Progenitor cell of endocrine pancreas (in vitro differentiated cells): ENCODE measurements around the gene CTDSP2. TPM values are rescaled to one million over a fixed set of nuclear protein-coding genes. Genes with fewer than 3 reads are reported as not detected.

Source experiments
- DNase-seq: peaks from one replicate; pipeline ENCODE4 v3.0.0; 2021; ENCODE audit warnings: low spot score; ENCODE audit not compliant: unreplicated experiment
- H3K27ac Mint-ChIP-seq: 2 replicates; pipeline ENCODE4 v1.8.0; 2021; ENCODE audit warnings: mild to moderate bottlenecking, moderate library complexity, mixed read lengths
- H3K27me3 Mint-ChIP-seq: 2 replicates; pipeline ENCODE4 v1.8.0; 2021; ENCODE audit warnings: mixed read lengths
- H3K36me3 Mint-ChIP-seq: 2 replicates; pipeline ENCODE4 v1.8.0; 2022; ENCODE audit warnings: mixed read lengths; ENCODE audit not compliant: insufficient read depth
- H3K4me1 Mint-ChIP-seq: 2 replicates; pipeline ENCODE4 v1.8.0; 2021; ENCODE audit warnings: low read depth, mixed read lengths
- H3K4me3 Mint-ChIP-seq: 2 replicates; pipeline ENCODE4 v1.8.0; 2021; ENCODE audit warnings: low read depth, mild to moderate bottlenecking, moderate library complexity, mixed read lengths
- H3K9me3 Mint-ChIP-seq: 2 replicates; pipeline ENCODE4 v1.8.0; 2021; ENCODE audit warnings: low read depth, mixed read lengths
- microRNA-seq: library from miRNA; unstranded; fragments of <30 nt; microRNA quantifications from one replicate; pipeline ENCODE4 v1.1.0, GENCODE V29; 2020; ENCODE audit warnings: borderline number of aligned reads; ENCODE audit not compliant: unreplicated experiment
- total RNA-seq: library from RNA; stranded (reverse); gene quantifications from 2 replicates; pipeline ENCODE4 v1.2.1, GENCODE V29; 2021
- TF ChIP-seq, protein P1 (sequence below): fragments of 200-600 bp; sonication (generic); IDR thresholded peaks from one replicate; pipeline ENCODE4 v1.5.0; 2021; ENCODE audit warnings: antibody characterized with exemption, mild to moderate bottlenecking; ENCODE audit not compliant: unreplicated experiment

The CTDSP2 gene
- total RNA-seq, 1 donor from 2014 or later = 145 TPM

DNA sequence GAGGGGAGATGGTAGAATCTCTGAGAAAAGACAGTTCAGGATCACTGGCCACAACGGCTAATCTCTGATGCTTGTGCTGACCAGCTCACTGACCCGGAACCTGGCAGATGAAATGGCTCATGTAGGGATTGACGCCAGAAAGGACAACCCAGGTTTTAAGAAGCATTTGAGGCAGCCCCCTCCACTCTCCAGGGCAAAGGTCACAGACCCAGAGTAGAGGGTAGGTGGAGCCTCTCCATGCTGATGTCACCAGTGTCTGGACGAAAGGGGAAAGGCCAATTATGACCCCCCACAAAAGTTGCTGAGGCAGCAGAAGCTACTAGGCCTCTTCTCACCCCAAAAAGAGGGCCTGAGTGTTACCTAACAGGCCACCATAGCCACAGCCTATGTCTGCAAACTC, 75.8 kb downstream of the CTDSP2 start:
- Mint-ChIP-seq H3K27me3 (peaks cover 30% of the 10 kb centered on the region), H3K9me3 (no peaks in the 10 kb centered on the region), H3K4me1 (peaks cover 15% of the 10 kb centered on the region), H3K36me3 (peaks cover 8% of the 10 kb centered on the region), H3K4me3 (peak overlapping the region; percentile 26), H3K27ac (no peak overlapping the region)
- DNase-seq = no peak
- TF ChIP-seq, protein P1, sequence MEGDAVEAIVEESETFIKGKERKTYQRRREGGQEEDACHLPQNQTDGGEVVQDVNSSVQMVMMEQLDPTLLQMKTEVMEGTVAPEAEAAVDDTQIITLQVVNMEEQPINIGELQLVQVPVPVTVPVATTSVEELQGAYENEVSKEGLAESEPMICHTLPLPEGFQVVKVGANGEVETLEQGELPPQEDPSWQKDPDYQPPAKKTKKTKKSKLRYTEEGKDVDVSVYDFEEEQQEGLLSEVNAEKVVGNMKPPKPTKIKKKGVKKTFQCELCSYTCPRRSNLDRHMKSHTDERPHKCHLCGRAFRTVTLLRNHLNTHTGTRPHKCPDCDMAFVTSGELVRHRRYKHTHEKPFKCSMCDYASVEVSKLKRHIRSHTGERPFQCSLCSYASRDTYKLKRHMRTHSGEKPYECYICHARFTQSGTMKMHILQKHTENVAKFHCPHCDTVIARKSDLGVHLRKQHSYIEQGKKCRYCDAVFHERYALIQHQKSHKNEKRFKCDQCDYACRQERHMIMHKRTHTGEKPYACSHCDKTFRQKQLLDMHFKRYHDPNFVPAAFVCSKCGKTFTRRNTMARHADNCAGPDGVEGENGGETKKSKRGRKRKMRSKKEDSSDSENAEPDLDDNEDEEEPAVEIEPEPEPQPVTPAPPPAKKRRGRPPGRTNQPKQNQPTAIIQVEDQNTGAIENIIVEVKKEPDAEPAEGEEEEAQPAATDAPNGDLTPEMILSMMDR = no peak

Small RNA genes within 50 kb of the gene (microRNA-seq; reads per million reads assigned to microRNA genes)
- 213 reads per million, percentile 64 among the genes with 10 or more reads in this experiment for gene MIR26A2

Other genes with a start within 250 kb of the CTDSP2 start
- 79.9 and 83.0 TPM in 2 replicates for gene DTX3, start 241.9 kb downstream of the CTDSP2 start, total RNA-seq
- 17.0 and 18.4 TPM in 2 replicates for gene ARHGEF25, start 235.3 kb downstream of the CTDSP2 start, total RNA-seq
- 0.73 and 1.1 TPM in 2 replicates for gene B4GALNT1, start 213.5 kb downstream of the CTDSP2 start, total RNA-seq
- gene OS9, start 152.6 kb downstream of the CTDSP2 start, total RNA-seq = 197 and 204 TPM in 2 replicates
- gene AGAP2, start 108.0 kb downstream of the CTDSP2 start, total RNA-seq = 0.29 TPM in 2 replicates
- gene TSPAN31, start 101.7 kb downstream of the CTDSP2 start, total RNA-seq = 24.2 and 31.3 TPM in 2 replicates
- gene CDK4, start 94.4 kb downstream of the CTDSP2 start, total RNA-seq = 194 and 208 TPM in 2 replicates
- gene MARCHF9, start 91.6 kb downstream of the CTDSP2 start, total RNA-seq = 33.8 and 34.3 TPM in 2 replicates
- gene CYP27B1, start 79.7 kb downstream of the CTDSP2 start, total RNA-seq = 2.0 and 2.5 TPM in 2 replicates
- gene METTL1, start 74.6 kb downstream of the CTDSP2 start, total RNA-seq = 23.3 and 27.5 TPM in 2 replicates
- gene EEF1AKMT3, start 74.1 kb downstream of the CTDSP2 start, total RNA-seq = 5.6 and 6.7 TPM in 2 replicates
- 25.7 and 30.0 TPM in 2 replicates for gene TSFM, start 63.9 kb downstream of the CTDSP2 start, total RNA-seq
- 3.9 and 4.4 TPM in 2 replicates for gene AVIL, start 28.0 kb downstream of the CTDSP2 start, total RNA-seq
- 6.0 and 6.6 TPM in 2 replicates for gene ATP23, start 94.8 kb upstream of the CTDSP2 start, total RNA-seq